HepG2 (cell line): ENCODE results near the gene AUP1. TPM values are rescaled to one million over a fixed set of nuclear protein-coding genes. Genes with fewer than 3 reads are reported as not detected.

ENCODE experiments used
- ARNTL ChIP-seq: sonication (generic); formaldehyde crosslinking; IDR thresholded peaks from 2 replicates; pipeline ENCODE4 v1.4.0; 2020; ENCODE audit warnings: mild to moderate bottlenecking, missing genetic modification reagents
- ETV5 ChIP-seq: IDR thresholded peaks from 2 replicates; pipeline ENCODE4 v1.6.1; 2018; ENCODE audit warnings: missing biosample characterization, missing genetic modification reagents, inconsistent platforms, borderline replicate concordance
- HMGXB3 ChIP-seq: sonication (generic); formaldehyde crosslinking; IDR thresholded peaks from 2 replicates; pipeline ENCODE4 v1.4.0; 2020; ENCODE audit warnings: missing genetic modification reagents, borderline replicate concordance
- IKZF5 ChIP-seq: IDR thresholded peaks from 2 replicates; pipeline ENCODE4 v1.6.1; 2018; ENCODE audit warnings: missing genetic modification reagents, mild to moderate bottlenecking, missing compliant biosample characterization
- NFE2 ChIP-seq: sonication (generic); formaldehyde crosslinking; IDR thresholded peaks from 2 replicates; pipeline ENCODE4 v1.4.0; 2020; ENCODE audit warnings: missing genetic modification reagents
- NFKBIZ ChIP-seq: IDR thresholded peaks from 2 replicates; pipeline ENCODE4 v1.6.1; 2018; ENCODE audit warnings: missing genetic modification reagents, missing compliant biosample characterization
- NFYC ChIP-seq: IDR thresholded peaks from 2 replicates; pipeline ENCODE4 v1.6.1; 2016; ENCODE audit warnings: missing genetic modification reagents, missing compliant biosample characterization
- POLR2A ChIP-seq, 2 experiments: IDR thresholded peaks; 2 replicates each; pipeline ENCODE4 v1.6.1; 2011; ENCODE audit warnings: low read depth in 2 of 2, low read length in 2 of 2, mild to moderate bottlenecking in 1 of 2, moderate library complexity in 1 of 2; ENCODE audit not compliant: insufficient read depth in 1 of 2
- TBX2 ChIP-seq: sonication (generic); formaldehyde crosslinking; IDR thresholded peaks from 2 replicates; pipeline ENCODE4 v1.5.0; 2020; ENCODE audit warnings: missing genetic modification reagents, mild to moderate bottlenecking, borderline replicate concordance
- TP53 ChIP-seq: sonication (generic); formaldehyde crosslinking; conservative IDR thresholded peaks from 2 replicates; pipeline ENCODE4 v1.4.0; 2020; ENCODE audit warnings: missing genetic modification reagents
- YEATS2 ChIP-seq: sonication (generic); formaldehyde crosslinking; IDR thresholded peaks from 2 replicates; pipeline ENCODE4 v1.4.0; 2020; ENCODE audit warnings: missing genetic modification reagents, borderline replicate concordance
- ZC3H13 ChIP-seq: sonication (generic); formaldehyde crosslinking; IDR thresholded peaks from 2 replicates; pipeline ENCODE4 v1.8.1; 2023; ENCODE audit warnings: mild to moderate bottlenecking, missing genetic modification reagents, moderate library complexity
- ZFP36L2 ChIP-seq: sonication (generic); formaldehyde crosslinking; IDR thresholded peaks from 2 replicates; pipeline ENCODE4 v1.4.0; 2020; ENCODE audit warnings: missing genetic modification reagents
- ZFYVE20 ChIP-seq: sonication (generic); formaldehyde crosslinking; IDR thresholded peaks from 2 replicates; pipeline ENCODE4 v1.8.0; 2023; ENCODE audit warnings: low read depth, mild to moderate bottlenecking, moderate library complexity, missing genetic modification reagents, borderline replicate concordance
- ZHX1 ChIP-seq: sonication (generic); formaldehyde crosslinking; IDR thresholded peaks from 2 replicates; pipeline ENCODE4 v1.8.1; 2022; ENCODE audit warnings: low read depth, mild to moderate bottlenecking, missing genetic modification reagents
- ZNF251 ChIP-seq: sonication (generic); formaldehyde crosslinking; IDR thresholded peaks from 2 replicates; pipeline ENCODE4 v1.9.0; 2021; ENCODE audit warnings: mild to moderate bottlenecking, missing genetic modification reagents
- ZNF33A ChIP-seq: sonication (generic); formaldehyde crosslinking; IDR thresholded peaks from 2 replicates; pipeline ENCODE4 v1.5.1; 2020; ENCODE audit warnings: missing genetic modification reagents, mild to moderate bottlenecking, moderate library complexity, borderline replicate concordance
- ZNF354B ChIP-seq: sonication (generic); formaldehyde crosslinking; IDR thresholded peaks from 2 replicates; pipeline ENCODE4 v1.8.0; 2022; ENCODE audit warnings: mild to moderate bottlenecking, missing genetic modification reagents
- ZNF549 ChIP-seq: sonication (generic); formaldehyde crosslinking; IDR thresholded peaks from 2 replicates; pipeline ENCODE4 v1.5.0; 2020; ENCODE audit warnings: missing genetic modification reagents
- ZNF747 ChIP-seq: sonication (generic); formaldehyde crosslinking; IDR thresholded peaks from 2 replicates; pipeline ENCODE4 v1.8.1; 2023; ENCODE audit warnings: missing genetic modification reagents, mild to moderate bottlenecking, borderline replicate concordance
- ZSCAN21 ChIP-seq: sonication (generic); formaldehyde crosslinking; IDR thresholded peaks from 2 replicates; pipeline ENCODE4 v1.8.0; 2022; ENCODE audit warnings: mild to moderate bottlenecking, missing genetic modification reagents, moderate library complexity, borderline replicate concordance
- polyA plus RNA-seq, 8 experiments: library from polyadenylated mRNA; depleted of rRNA in 3 of 8; stranded (reverse) in 7 of 8; unstranded in 1 of 8; fragments of >200 nt; fragmentation: Illumina TruSeq in 4 of 8; extraction: Trizol in 4 of 8; gene quantifications; 2 replicates each; pipeline versions ENCODE4 v1.2.1 to v1.2.3, GENCODE V29; 2011 to 2016; ENCODE audit warnings: low read depth in 4 of 8, missing spikeins in 1 of 8, mixed read lengths in 1 of 8; ENCODE audit not compliant: insufficient read depth in 1 of 8
- total RNA-seq, 5 experiments: library from RNA; depleted of rRNA; stranded (reverse); fragments of >200 nt; fragmentation: Illumina TruSeq; extraction: Trizol; gene quantifications; 2 replicates each; pipeline ENCODE4 v1.2.3, GENCODE V29; 2016; ENCODE audit warnings: low read depth in 1 of 5

AUP1 gene
- total and polyA plus RNA-seq, 2 of the 13 experiments (the other 11 are each of a cell fraction or from before 2014, with no cell fraction given), result 174 to 267 TPM

GRCh38 chr2:74529357-74530238 is at the start of gene AUP1, which contains the start of gene HTRA2 (continued):
- TF ChIP-seq ZHX1 (CRISPR knock-in tag), result peak; percentile 84
- 0 out of 2 replicates have a peak, but pooled peaks have one; percentile 79 for TF ChIP-seq ZNF354B (CRISPR knock-in tag)
- TF ChIP-seq TBX2 (CRISPR knock-in tag), result peak; percentile 93
- TF ChIP-seq POLR2A (IDR thresholded peaks at IDR 0.05; ENCODE audit: insufficient read depth in 1 of 2, low read depth in 2 of 2, low read length in 2 of 2), result peak; percentile 82 to 89
- TF ChIP-seq IKZF5 (CRISPR knock-in tag), result peak; percentile 85
- TF ChIP-seq NFE2 (CRISPR knock-in tag), result 0 out of 2 replicates have a peak, but pooled peaks have one; percentile 9
- TF ChIP-seq ZNF33A, result no peak
- TF ChIP-seq ARNTL (CRISPR knock-in tag), result peak; percentile 44
- peak; percentile 58 for TF ChIP-seq ZSCAN21 (CRISPR knock-in tag)
- no peak for TF ChIP-seq ZFP36L2
- TF ChIP-seq NFKBIZ, result no peak
- TF ChIP-seq NFYC, result peak; percentile 53
- peak; percentile 92 for TF ChIP-seq YEATS2
- peak; percentile 36; the same call in 1 of the 2 replicates for TF ChIP-seq ZC3H13 (CRISPR knock-in tag)
- no peak for TF ChIP-seq ZNF251 (CRISPR knock-in tag)
- TF ChIP-seq TP53 (CRISPR knock-in tag), result 0 out of 2 replicates have a peak, but pooled peaks have one; percentile 84
- peak; percentile 59; the same call in 1 of the 2 replicates for TF ChIP-seq HMGXB3 (CRISPR knock-in tag)
- TF ChIP-seq ZNF549 (CRISPR knock-in tag), result no peak
- peak; percentile 87 for TF ChIP-seq ETV5 (CRISPR knock-in tag)
- peak; percentile 96 for TF ChIP-seq ZNF747 (CRISPR knock-in tag)
- no peak for TF ChIP-seq ZFYVE20 (CRISPR knock-in tag)
